Cardiac muscle cell (in vitro differentiated cells and primary cell): ENCODE measurements around the gene ALX3. TPM values are rescaled to one million over a fixed set of nuclear protein-coding genes. Genes with fewer than 3 reads are reported as not detected.
A peak's percentile ranks its signal among the peaks of the same experiment; 100 is the strongest.

Experiments used
- DNase-seq, 2 donors: peaks; one replicate each; pipeline versions ENCODE4 v3.0.0 to v3.0.0-alpha.2; 2010 to 2017; ENCODE audit warnings: low read depth in 1 of 2, low spot score in 1 of 2
- H3K27ac ChIP-seq: fragments of 200-600 bp; sonication (generic); 2 replicates; pipeline ENCODE4 v1.5.1; 2016
- H3K27me3 ChIP-seq: fragments of 200-600 bp; sonication (generic); 2 replicates; pipeline ENCODE4 v1.6.0; 2016; ENCODE audit warnings: control low read depth
- H3K36me3 ChIP-seq: fragments of 200-600 bp; sonication (generic); 2 replicates; pipeline ENCODE4 v1.5.1; 2016; ENCODE audit warnings: control low read depth
- H3K4me1 ChIP-seq: fragments of 200-600 bp; sonication (generic); 2 replicates; pipeline ENCODE4 v1.8.1; 2017; ENCODE audit warnings: low read depth, mild to moderate bottlenecking, mixed run types
- H3K4me3 ChIP-seq: fragments of 200-600 bp; sonication (generic); 2 replicates; pipeline ENCODE4 v1.5.1; 2016; ENCODE audit warnings: mild to moderate bottlenecking
- H3K9me3 ChIP-seq: fragments of 200-600 bp; sonication (generic); 2 replicates; pipeline ENCODE4 v1.5.1; 2017; ENCODE audit warnings: low read depth, mild to moderate bottlenecking, control low read depth
- CTCF ChIP-seq: IDR thresholded peaks from 2 replicates; pipeline ENCODE4 v1.5.1; 2012; ENCODE audit warnings: low read depth, mild to moderate bottlenecking, low read length
- polyA plus RNA-seq: library from polyadenylated mRNA; unstranded; fragments of >200 nt; fragmentation: Nextera tagmentation; extraction: Ambion mirVana; gene quantifications from 2 replicates; pipeline ENCODE4 v1.2.1, GENCODE V29; 2016
- total RNA-seq: library from RNA; depleted of rRNA; stranded (reverse); fragments of >200 nt; gene quantifications from 2 replicates; pipeline ENCODE4 v1.2.3, GENCODE V29; 2016

Gene ALX3
- total and polyA plus RNA-seq, 2 experiments from 2014 or later: 1.1 TPM; not detected in 1

GRCh38 chr1:110024613-110025012, 45.9 kb downstream of the ALX3 start:
- H3K4me1 ChIP-seq: no peaks in the 10 kb centered on the region
- DNase-seq: no peak
- no peak overlapping the region for H3K4me3 ChIP-seq
- no peaks in the 10 kb centered on the region for H3K27me3 ChIP-seq
- H3K27ac ChIP-seq: peak overlapping the region; percentile 43
- TF ChIP-seq CTCF: no peak
- no peaks in the 10 kb centered on the region for H3K9me3 ChIP-seq
- H3K36me3 ChIP-seq: peaks cover 33% of the 10 kb centered on the region

- Histone ChIP-seq H3K27ac (no peak overlapping the region), H3K9me3 (no peaks in the 10 kb centered on the region), H3K36me3 (peaks cover 66% of the 10 kb centered on the region), H3K4me3 (no peak overlapping the region), H3K4me1 (no peaks in the 10 kb centered on the region), H3K27me3 (no peaks in the 10 kb centered on the region)
- no peak for DNase-seq
- TF ChIP-seq CTCF: no peak
These were observed 49.2 kb downstream of the ALX3 start for GRCh38 chr1:110021285-110021684.

DNA sequence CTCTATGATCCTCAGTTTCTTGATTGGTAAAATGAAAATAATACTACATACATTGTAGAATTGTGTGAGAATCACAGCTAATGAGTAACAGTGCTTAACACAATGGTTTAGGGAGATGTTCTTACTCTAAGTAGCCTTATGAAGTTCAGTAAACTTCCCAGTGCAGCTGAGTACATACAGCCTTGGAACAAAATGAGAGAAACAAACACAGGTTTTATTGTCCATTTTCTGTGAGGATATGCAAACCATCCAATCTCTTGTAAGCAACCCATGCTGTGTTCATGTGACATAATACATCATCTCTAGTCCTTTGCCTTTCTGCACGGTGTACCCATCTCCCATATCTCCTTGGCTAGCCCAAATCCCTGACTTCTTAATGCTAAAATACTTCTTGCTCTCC, 50.7 kb downstream of the ALX3 start:
- Histone ChIP-seq H3K27me3 (no peaks in the 10 kb centered on the region), H3K4me1 (no peaks in the 10 kb centered on the region), H3K27ac (no peak overlapping the region), H3K36me3 (peaks cover 81% of the 10 kb centered on the region), H3K4me3 (no peak overlapping the region), H3K9me3 (no peaks in the 10 kb centered on the region)
- no peak for DNase-seq
- TF ChIP-seq CTCF: no peak

DNA sequence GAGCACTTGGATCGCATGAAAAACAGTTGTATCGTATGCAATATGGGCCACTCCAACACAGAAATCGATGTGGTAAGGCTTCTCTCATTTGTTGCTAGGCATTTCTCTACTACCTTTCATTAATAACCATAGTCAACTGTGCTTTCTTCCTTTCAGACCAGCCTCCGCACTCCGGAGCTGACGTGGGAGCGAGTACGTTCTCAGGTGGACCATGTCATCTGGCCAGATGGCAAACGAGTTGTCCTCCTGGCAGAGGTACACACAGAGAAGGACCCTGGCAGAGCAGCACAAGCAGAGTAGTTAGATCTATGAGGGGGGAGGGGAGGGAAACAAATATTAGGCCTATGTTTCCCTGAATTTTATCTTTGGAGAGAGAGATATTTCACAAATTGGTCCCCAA, 52.1 kb downstream of the ALX3 start:
- H3K4me3 ChIP-seq: no peak overlapping the region
- peaks cover 93% of the 10 kb centered on the region for H3K36me3 ChIP-seq
- no peaks in the 10 kb centered on the region for H3K9me3 ChIP-seq
- no peaks in the 10 kb centered on the region for H3K27me3 ChIP-seq
- no peak for TF ChIP-seq CTCF
- H3K27ac ChIP-seq: no peak overlapping the region
- H3K4me1 ChIP-seq: no peaks in the 10 kb centered on the region
- no peak for DNase-seq

DNA sequence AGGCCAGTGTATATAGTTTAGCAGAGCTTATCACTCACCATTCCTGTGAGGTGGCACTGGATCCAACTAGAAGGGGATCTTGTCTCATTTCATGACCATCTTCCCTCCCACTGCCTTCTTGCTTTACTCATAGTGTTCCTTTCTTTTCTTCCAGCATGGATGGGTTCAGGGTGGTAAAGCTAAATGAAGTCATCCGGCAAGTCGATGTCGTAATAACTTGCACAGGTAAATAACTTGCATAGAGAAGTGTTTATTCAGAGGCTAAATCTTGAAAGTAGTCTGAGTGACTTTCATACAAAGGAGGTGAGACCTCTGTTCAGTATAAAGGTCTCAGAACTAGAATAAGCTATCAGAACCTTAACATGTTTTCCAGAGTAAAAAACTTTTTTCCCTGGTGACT, 52.7 kb downstream of the ALX3 start:
- Histone ChIP-seq H3K27ac (no peak overlapping the region), H3K27me3 (no peaks in the 10 kb centered on the region), H3K4me3 (no peak overlapping the region), H3K36me3 (peaks cover 98% of the 10 kb centered on the region), H3K9me3 (no peaks in the 10 kb centered on the region), H3K4me1 (no peaks in the 10 kb centered on the region)
- no peak for DNase-seq
- no peak for TF ChIP-seq CTCF
